ENCODE measurements around the gene TAX1BP3.
A peak's percentile ranks its signal among the peaks of the same experiment; 100 is the strongest.

TAX1BP3 gene

GRCh38 chr17:3657874-3658783, 10.2 kb downstream of the TAX1BP3 start:
- no peak for DNase-seq

- no peak for DNase-seq
These were observed 10.8 kb downstream of the TAX1BP3 start for GRCh38 chr17:3657588-3657869.

DNA sequence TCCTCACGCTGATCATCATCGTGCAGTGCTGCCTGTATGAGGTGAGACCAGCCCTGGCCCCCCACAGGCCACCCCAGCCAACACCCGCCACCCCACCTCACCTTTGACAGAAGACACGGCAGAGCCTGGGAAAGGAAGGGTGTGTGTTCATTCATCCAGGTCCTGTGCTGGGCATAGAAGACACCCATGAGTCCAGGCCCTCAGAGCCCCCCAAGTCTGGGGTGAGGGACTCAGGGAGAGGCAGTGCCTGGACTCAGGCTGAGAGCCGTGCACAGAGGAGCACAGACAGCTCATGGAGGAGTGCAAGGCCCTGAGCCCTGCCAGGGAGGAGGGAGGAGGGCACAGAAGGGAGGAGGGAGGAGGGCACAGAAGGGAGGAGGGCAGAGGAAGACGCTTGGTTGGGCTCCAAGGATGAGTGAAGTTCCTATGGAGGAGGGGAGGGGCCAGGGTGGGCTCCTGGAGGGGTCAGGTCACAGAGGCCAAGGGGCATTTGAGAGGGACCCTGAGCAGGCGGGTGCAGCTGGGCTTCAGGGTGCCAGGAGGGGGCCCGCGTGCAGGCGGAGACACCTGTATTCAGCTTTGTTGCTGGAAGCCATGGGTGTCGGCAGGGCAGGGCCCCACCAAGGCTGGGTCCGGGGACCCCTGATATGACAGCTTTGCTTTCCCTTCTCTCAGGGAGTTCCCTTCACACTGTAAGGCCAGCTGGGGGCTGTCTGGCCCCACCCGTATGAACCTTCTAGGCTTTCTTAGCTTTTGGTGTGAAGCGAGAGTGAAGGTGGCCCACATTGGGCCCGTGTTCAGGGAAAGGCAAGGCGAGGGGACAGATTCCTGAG, 11.4 kb downstream of the TAX1BP3 start:
- no peak for DNase-seq

- DNase-seq = no peak
These were observed 12.0 kb downstream of the TAX1BP3 start for GRCh38 chr17:3656353-3656752.

DNA sequence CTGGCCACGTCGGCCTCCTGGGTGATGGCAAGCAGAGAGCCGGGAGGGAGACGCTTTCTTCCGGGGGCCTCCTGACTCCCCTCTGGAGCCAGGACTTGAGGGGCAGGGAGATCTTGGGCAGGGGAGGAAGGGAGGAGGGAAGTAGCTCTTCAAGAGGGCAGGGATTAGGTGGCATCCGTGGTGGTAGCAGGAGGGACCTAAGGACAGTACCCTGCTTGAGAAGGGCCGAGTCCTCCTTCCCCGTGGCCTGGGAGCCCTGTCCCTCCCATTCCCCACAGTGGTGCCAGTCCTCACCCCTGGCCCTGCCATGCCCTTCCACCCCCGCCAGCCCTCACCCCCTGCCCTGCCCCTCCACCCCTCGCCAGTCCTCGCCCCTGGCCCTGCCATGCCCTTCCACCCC, 12.6 kb downstream of the TAX1BP3 start:
- no peak for DNase-seq

DNA sequence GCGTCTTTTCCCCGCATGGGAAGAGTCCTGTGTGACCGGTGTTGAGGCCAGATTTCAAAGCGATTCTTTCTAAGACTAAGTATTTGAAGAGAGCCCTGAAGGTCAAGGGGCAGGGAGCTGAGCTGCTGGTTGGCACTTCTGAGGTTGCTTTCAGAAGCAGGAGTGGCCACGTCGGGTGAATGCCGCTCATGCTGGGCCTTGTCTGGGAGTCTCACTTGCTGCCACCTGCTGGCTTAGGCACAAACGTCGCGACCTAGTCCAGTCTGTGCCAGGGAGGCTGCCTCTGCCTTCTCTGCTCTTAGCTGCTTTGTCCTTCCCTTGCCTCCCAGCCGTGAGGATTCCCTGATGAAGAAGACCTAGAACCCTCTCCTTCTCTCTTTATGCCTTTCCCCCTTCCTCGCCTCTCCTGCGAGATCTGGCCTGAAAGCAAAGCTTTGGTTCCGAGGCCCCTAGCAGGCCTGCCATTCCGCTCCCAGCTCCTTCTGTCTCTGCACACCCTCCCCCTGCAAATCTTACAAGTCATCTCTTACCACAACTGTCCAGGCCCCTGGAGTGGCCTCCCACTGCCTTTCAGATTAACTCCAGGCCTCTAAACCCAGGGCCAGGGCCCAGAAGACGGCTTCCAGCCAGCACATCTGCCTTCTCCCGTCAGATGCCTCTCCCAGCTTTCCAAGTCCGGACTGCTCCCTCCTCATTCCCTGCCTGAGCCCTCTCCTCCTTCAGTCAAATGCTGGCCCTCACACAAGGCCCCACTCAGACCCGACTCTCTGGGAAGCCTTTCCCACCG, 20.4 kb downstream of the TAX1BP3 start:
- DNase-seq = peak; percentile 1 to 53 (median 17)

DNA sequence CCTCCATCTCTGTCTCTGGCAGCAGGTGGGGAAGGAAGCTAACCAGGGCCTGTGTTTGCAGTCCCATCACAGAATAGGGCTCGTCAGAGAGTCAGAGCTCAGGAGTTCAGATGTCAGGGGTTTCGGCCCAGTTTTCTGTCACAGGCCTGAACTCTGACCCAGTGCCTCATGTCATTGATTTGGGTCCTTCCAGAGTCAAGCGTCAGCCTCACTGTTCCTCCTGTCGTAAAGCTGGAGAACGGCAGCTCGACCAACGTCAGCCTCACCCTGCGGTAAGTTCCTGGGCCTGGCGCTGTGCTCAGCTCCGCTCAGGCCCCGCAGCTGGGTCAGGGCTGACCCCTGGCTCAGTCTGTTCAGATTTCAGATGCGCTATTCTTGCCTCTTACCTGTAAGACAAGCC, 21.1 kb downstream of the TAX1BP3 start:
- DNase-seq = no peak

DNA sequence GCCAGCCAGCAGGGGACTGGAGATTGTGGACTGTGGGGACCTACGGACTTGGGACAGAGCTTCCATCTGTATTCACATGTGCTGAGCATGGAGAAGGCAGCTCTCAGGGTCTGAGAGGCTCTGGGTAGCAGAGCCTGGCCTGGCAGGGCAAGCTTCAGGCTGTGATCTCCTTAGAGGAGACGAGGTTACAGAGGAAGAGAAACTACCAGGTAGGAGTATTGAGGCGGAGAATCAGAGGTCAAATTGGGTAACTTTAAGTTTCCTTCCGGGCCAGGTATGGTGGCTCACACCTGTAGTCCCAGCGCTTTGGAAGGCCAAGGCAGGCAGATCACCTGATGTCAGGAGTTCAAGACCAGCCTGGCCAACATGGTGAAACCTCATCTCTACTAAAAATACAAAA, 23.1 kb downstream of the TAX1BP3 start:
- peak in 1 of 3 experiments; percentile 13 for DNase-seq

- no peak for DNase-seq
These were observed 24.5 kb downstream of the TAX1BP3 start for GRCh38 chr17:3643889-3644349.

DNA sequence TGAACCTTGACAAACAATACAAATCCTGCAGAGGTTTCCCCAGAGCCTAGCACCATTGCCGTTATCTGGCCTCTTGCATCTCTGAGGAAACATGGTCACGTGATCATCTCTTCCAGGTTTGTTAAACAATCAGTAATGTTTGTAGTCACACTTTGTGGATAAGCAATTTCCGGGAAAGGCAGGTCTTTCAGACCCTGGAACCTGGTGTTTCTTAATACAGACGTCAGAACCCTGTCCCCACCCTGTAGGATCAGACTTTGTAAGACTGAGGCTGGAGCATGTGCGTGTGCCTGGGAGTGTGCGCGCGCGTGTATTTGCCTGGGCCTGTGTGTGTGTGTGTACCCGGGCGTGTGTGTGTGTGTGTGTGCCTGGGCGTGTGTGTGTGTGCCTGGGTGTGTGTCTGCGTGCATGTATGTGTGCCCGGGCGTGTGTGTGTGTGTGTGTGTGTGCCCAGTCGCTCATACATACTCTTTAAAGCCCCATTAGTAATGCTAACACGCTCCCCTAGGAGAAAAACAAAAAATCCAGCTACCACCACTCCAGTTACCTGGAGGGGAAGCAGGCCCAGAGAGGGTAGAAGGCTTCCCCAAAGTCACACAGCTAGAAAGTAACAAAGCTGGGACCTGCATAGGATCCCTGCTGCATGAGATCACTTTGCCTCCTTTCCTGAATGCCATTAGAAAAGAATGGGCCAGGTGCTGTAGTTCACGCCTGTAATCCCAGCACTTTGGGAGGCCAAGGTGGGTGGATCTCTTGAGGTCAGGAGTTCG, 26.5 kb downstream of the TAX1BP3 start:
- DNase-seq = no peak

- no peak for DNase-seq
These were observed 27.4 kb downstream of the TAX1BP3 start for GRCh38 chr17:3641014-3641413.

GRCh38 chr17:3639981-3640596, 28.3 kb downstream of the TAX1BP3 start:
- no peak for DNase-seq

GRCh38 chr17:3636908-3637373, 31.4 kb downstream of the TAX1BP3 start:
- peak in 1 of 3 experiments; percentile 23 for DNase-seq

DNA sequence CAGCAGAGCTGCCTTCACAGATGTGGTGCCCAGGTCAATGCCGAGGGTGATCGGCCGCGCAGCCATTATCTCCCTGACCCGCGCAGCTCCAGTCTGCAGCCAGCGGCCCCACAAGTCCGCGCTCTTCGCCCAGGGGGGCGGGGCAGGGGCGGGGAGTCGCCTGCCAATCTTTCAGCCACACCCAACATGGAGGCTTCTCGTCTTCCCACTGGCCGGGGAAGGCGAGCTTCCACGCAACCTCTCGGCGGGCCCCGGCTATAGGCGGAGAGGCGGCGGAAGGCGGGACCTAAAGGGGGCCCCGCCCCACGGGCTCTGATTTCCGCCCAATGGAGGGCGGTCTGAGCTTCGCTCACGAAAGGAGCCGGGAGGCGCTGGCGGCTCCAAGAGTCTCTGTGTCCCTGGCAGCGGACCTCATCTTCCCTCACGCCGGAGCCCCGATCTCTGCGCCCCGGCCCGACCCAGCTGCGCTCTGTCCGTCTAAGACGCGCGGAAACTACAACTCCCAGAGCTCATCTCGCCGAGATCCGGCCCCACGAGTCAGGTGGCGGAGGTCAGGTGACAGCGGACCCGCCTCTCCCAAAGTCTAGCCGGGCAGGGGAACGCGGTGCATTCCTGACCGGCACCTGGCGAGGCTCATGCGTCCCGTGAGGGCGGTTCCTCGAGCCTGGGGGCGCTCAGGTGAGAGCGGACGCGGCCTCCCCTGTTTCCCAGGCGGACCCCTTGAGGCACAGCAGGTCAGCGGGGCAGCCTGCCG, 32.0 kb downstream of the TAX1BP3 start, which contains the start of the genes CTNS and SHPK:
Gene CTNS (plus strand): TSS at position 607 of the 754 bp plus-strand sequence. CDS start 3,447 bp downstream, outside the sequence.
Gene SHPK (minus strand): TSS at position 97 of the 754 bp plus-strand sequence. CDS start 31 bp downstream, at position 66.
- DNase-seq = peak; percentile 90 to 95 (median 92)

DNA sequence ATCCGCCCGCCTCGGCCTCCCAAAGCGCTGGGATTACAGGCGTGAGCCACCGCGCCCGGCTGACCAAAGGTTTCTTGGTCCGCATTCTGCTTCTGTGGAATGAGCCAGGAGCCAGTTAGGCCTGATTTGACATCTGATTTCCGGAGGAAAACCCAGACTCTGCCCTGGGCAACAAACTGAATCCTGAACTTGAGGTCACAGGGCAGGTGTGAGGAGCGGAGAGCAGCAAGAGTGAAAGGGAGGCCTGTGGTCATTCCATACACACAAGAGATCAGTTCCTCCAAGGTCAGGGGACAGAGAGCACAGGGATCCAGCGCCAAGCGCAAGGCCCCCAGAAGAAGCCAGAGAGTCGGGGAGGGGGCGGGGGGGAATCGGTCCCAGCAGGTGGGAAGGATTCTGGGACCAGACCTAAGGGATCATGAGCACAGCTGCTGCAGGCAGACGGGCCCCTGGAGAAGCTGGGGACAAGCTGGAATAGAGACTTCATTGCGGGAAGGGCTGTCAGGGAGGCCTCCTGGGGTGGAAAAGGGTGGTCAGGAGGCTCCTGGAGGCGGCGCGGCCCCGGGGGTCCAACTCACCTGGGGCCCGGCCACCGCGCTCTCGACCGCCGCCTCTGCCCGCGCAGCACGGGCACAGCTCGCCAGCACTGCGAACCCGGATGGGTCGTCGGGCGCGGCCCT, 32.8 kb downstream of the TAX1BP3 start:
- DNase-seq = no peak

DNA sequence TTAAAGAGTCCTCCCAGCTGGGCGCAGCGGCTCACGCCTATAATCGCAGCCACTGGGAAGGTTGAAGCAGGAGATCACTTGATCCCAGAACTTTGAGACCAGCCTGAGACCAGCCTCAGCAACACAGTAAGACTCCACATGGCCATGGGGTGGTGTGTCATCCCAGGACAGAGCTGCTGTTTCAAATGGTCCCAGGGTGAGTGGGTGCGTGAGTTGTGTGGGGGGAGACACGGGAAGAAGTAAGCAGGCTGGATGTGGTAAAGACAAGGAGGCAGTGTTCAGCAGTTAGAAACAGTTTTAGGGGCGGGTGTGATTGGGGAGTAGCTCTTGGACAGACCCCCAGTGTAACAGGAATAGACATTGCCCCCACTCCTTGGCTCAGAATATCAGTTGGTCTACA, 36.1 kb downstream of the TAX1BP3 start:
- DNase-seq = no peak

DNA sequence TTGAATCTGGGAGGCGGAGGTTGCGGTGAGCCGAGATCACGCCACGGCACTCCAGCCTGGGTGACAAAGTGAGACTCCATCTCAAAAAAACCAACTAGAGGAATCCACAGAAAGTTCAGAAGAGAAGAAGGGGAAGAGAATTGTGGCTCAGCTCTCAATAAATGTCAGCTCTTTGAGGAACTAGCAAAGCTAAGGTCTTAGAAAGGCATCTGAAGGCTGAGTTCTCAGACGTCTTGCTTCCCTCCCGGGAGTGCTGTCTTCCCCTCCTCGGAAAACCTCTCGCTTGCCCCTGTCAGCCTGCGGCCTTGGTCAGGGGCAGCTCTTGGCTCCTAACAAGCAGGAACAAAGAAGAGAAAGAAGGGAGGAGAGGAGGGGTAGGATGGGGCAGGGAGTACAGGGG, 37.6 kb downstream of the TAX1BP3 start:
- DNase-seq = no peak

DNA sequence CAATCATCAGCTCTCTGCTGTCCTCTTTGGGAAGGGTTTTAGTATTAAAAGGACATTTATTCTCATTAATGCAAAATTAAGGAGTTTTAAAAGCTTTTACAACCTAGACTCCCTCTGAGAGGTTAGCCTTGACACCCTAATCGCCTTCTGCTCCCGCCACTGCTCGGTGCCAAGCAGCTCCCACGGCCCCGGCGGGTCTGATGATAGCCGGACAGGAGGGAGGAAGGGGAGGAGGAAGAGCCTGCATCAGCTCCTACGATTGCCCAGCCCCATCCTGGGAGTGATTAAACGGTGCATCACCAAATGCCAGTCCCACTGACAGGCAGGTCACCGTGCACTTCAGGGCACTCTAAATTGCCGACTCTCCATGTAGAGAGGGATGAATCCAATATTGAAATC, 40.6 kb downstream of the TAX1BP3 start:
- no peak for DNase-seq

- peak in 1 of 3 experiments; percentile 50 for DNase-seq
These were observed 41.3 kb downstream of the TAX1BP3 start for GRCh38 chr17:3626831-3627768.
